Heart left ventricle (tissue), 16 donors: ENCODE data around the gene RORC. TPM values are rescaled to one million over a fixed set of nuclear protein-coding genes. Genes with fewer than 3 reads are reported as not detected.
"Not testable (repeated sequence)": the region's sequence is repeated elsewhere in the genome, so short reads cannot be mapped to it uniquely, and the experiment has no call there.

Experiments
- ATAC-seq, 4 donors: fragments of 200-7000 bp; cut with Tn5 transposase; one replicate each; pipeline ENCODE4 v1.9.1; 2020 to 2022; ENCODE audit warnings: moderate library complexity in 4 of 4, mild to moderate bottlenecking in 3 of 4, moderate number of reproducible peaks in 1 of 4
- DNase-seq, 5 donors: peaks; one replicate each; pipeline ENCODE4 v3.0.0-alpha.2; 2020
- H3K27ac ChIP-seq, 12 donors: fragments of 200-600 bp; sonication (generic) in 4 of 12; one replicate each; pipeline versions ENCODE4 v1.5.0 to v1.8.0; 2016 to 2022; ENCODE audit warnings: mild to moderate bottlenecking in 2 of 12
- H3K27me3 ChIP-seq, 9 donors: fragments of 200-600 bp; sonication (generic) in 2 of 9; one replicate each; pipeline versions ENCODE4 v1.5.1 to v1.8.0; 2016 to 2022; ENCODE audit warnings: mild to moderate bottlenecking in 3 of 9
- H3K36me3 ChIP-seq, 9 donors: fragments of 200-600 bp; sonication (generic) in 2 of 9; one replicate each; pipeline versions ENCODE4 v1.5.0 to v1.8.0; 2018 to 2022; ENCODE audit warnings: mild to moderate bottlenecking in 2 of 9
- H3K4me1 ChIP-seq, 12 donors: fragments of 200-600 bp; sonication (generic) in 4 of 12; one replicate each; pipeline versions ENCODE4 v1.5.0 to v1.8.0; 2016 to 2022; ENCODE audit warnings: mild to moderate bottlenecking in 3 of 12
- H3K4me3 ChIP-seq, 12 donors: fragments of 200-600 bp; sonication (generic) in 4 of 12; one replicate each; pipeline versions ENCODE4 v1.5.0 to v1.8.0; 2017 to 2022; ENCODE audit warnings: mild to moderate bottlenecking in 9 of 12, moderate library complexity in 4 of 12
- H3K9me3 ChIP-seq, 12 donors: fragments of 200-600 bp; sonication (generic) in 4 of 12; one replicate each; pipeline versions ENCODE4 v1.5.0 to v1.8.0; 2016 to 2022; ENCODE audit warnings: mild to moderate bottlenecking in 1 of 12
- CTCF ChIP-seq, 12 donors: fragments of 200-600 bp; sonication (generic) in 4 of 12; IDR thresholded peaks; one replicate each; pipeline versions ENCODE4 v1.5.0 to v1.8.0; 2018 to 2022; ENCODE audit warnings: antibody characterized with exemption in 12 of 12, mild to moderate bottlenecking in 5 of 12
- POLR2A ChIP-seq, 2 donors: fragments of 450-650 bp; IDR thresholded peaks; one replicate each; pipeline ENCODE4 v1.6.1; 2017; ENCODE audit warnings: antibody characterized with exemption in 2 of 2, mild to moderate bottlenecking in 2 of 2, moderate library complexity in 2 of 2
- WGBS, 4 donors: extraction: QIAGEN DNeasy Blood & Tissue Kit in 2 of 4; methylation state at CpG; one replicate each; pipeline versions ENCODE4 v1.1.5 to v1.1.7; 2013 to 2018; 5-methylcytosine and 5-hydroxymethylcytosine counted together
- intact Hi-C, 10 donors: fragments of 100-400 bp; cut with DNase I; formaldehyde crosslinking; loops; one replicate each; pipeline versions ENCODE4 v1.11.1 to v1.14.2; 2022
- polyA plus RNA-seq, 2 donors: library from polyadenylated mRNA; stranded (reverse); fragments of 200-250 nt; gene quantifications; one replicate each; pipeline ENCODE4 v1.2.3, GENCODE V29; 2013
- total RNA-seq, 9 donors: library from RNA; depleted of rRNA in 2 of 9; stranded (reverse); fragments of >200 nt in 2 of 9; fragmentation: NEBNext Ultra II Directional in 3 of 9; extraction: Animal tissue kit (Norgen Biotek cat#: 25700) in 3 of 9; gene quantifications; one replicate each; pipeline versions ENCODE4 v1.1.0 to v1.2.4, GENCODE V29; 2016 to 2023
- donor health status: ischemic (EF 13 %, LVEDD 7.1; RV severe dilation, severe dysfunction).
- donor health status: healthy with polysubstance abuse.
- donor health status: DM: no; HTN: yes; CAD: no.
- donor health status: DM: no; HTN: no; CAD: no.
- donor health status: ischemic (EF 25% LVEDD 6.9; RV normal size, moderate dysfunction).
- donor health status: ischemic (EF 25% LVEDD 5.7; RV mildly dilated, moderate dysfunction).
- donor health status: healthy.
- donor health status: DM: yes; HTN: yes; CAD: no.
- donor health status: ischemic (EF 35%, LVEDD 5.7; RV mildly dilated, moderate dysfunction).
- donor health status: nonischemic (EF 11% LVEDD 7.7; RV severe dilation, severe dysfunction).
- donor health status: DM: yes; HTN: yes; CAD: no.
- donor health status: PGD.
- donor health status: ischemic (EF 29% LVEDD 5.4; RV normal size, mild dysfunction).
- donor health status: nonischemic (EF 23%, LVEDD 6.1; RV moderate dilation, normal function).

The RORC gene
- total and polyA plus RNA-seq, 11 donors, result 3.6 to 58.9 (median 11.8) TPM

GRCh38 chr1:151774256-151774922 lies 57.2 kb downstream of the RORC start:
- DNase-seq (no peak), ATAC-seq (no peak)
- TF ChIP-seq POLR2A (IDR thresholded peaks at IDR 0.05), result no peak
- no peaks in the 10 kb centered on the region for H3K4me1 ChIP-seq
- peaks cover 0 to 59% (median 41%) of the 10 kb centered on the region in 9 donors for H3K36me3 ChIP-seq
- intact Hi-C loops, result no loop called here
- 57 to 82% (median 71%) methylated on average over 3 of the region's 3 CpGs for WGBS, 4 donors
- no peak overlapping the region for H3K27ac ChIP-seq
- H3K4me3 ChIP-seq, result no peak overlapping the region
- H3K27me3 ChIP-seq, result no peaks in the 10 kb centered on the region
- no peaks in the 10 kb centered on the region for H3K9me3 ChIP-seq

GRCh38 chr1:151773702-151774101 lies 57.9 kb downstream of the RORC start:
- Histone ChIP-seq H3K4me1 (no peaks in the 10 kb centered on the region), H3K36me3 (peaks cover 0 to 52% (median 35%) of the 10 kb centered on the region in 9 donors), H3K27ac (no peak overlapping the region), H3K9me3 (no peaks in the 10 kb centered on the region), H3K4me3 (no peak overlapping the region), H3K27me3 (no peaks in the 10 kb centered on the region)
- intact Hi-C loops, result no loop called here
- TF ChIP-seq CTCF (IDR thresholded peaks at IDR 0.05), result no peak
- TF ChIP-seq POLR2A (IDR thresholded peaks at IDR 0.05), result no peak
- DNase-seq (no peak), ATAC-seq (no peak)
- WGBS, 4 donors, result 71 to 84% (median 79%) methylated on average over 5 of the region's 5 CpGs

- not testable (repeated sequence) for H3K27me3 ChIP-seq, H3K4me1 ChIP-seq, DNase-seq, H3K4me3 ChIP-seq, ATAC-seq, H3K9me3 ChIP-seq, H3K27ac ChIP-seq
- peaks cover 0 to 15% (median 8%) of the 10 kb centered on the region in 9 donors for H3K36me3 ChIP-seq
- intact Hi-C loops, result loop anchor here in 1 of 10 donors (10.0 kb wide), 1 partner anchor 236 kb away; no protein-coding TSS in a partner anchor
- 83 to 95% (median 90%) methylated on average over 8 to 34 of the region's 34 CpGs for WGBS, 4 donors
Observed at GRCh38 chr1:151769270-151769669, 62.3 kb downstream of the RORC start.

GRCh38 chr1:151768351-151769066 lies 63.1 kb downstream of the RORC start:
- 68 to 79% (median 71%) methylated on average over 2 to 5 of the region's 7 CpGs for WGBS, 4 donors
- H3K4me3 ChIP-seq, ATAC-seq, DNase-seq, H3K27ac ChIP-seq, H3K9me3 ChIP-seq, H3K36me3 ChIP-seq, H3K27me3 ChIP-seq: not testable (repeated sequence)
- H3K4me1 ChIP-seq, result peaks cover 0 to 10% (median 8%) of the 10 kb centered on the region in 12 donors
- intact Hi-C loops, result loop anchor here in 1 of 10 donors (10.0 kb wide), 1 partner anchor 236 kb away; no protein-coding TSS in a partner anchor

- Histone ChIP-seq H3K4me3 (peak overlapping the region; percentile 63 to 96 (median 82)), H3K27me3 (no peaks in the 10 kb centered on the region), H3K4me1 (peaks cover 0 to 17% (median 13%) of the 10 kb centered on the region in 12 donors), H3K36me3 (peaks cover 0 to 35% (median 30%) of the 10 kb centered on the region in 9 donors), H3K27ac (peak overlapping the region; percentile 41 to 94 (median 88)), H3K9me3 (no peaks in the 10 kb centered on the region)
- no peak for ATAC-seq
- no peak for DNase-seq
- intact Hi-C loops, result loop anchor here in 1 of 10 donors (10.0 kb wide), 1 partner anchor 241 kb away; no protein-coding TSS in a partner anchor
- no peak for TF ChIP-seq POLR2A (IDR thresholded peaks at IDR 0.05)
- no peak for TF ChIP-seq CTCF (IDR thresholded peaks at IDR 0.05)
- 56 to 62% (median 59%) methylated on average over 10 of the region's 10 CpGs for WGBS, 4 donors
Observed at GRCh38 chr1:151763990-151764389, 67.6 kb downstream of the RORC start.
